Measurements from ENCODE around the gene RASD2.

DNA sequence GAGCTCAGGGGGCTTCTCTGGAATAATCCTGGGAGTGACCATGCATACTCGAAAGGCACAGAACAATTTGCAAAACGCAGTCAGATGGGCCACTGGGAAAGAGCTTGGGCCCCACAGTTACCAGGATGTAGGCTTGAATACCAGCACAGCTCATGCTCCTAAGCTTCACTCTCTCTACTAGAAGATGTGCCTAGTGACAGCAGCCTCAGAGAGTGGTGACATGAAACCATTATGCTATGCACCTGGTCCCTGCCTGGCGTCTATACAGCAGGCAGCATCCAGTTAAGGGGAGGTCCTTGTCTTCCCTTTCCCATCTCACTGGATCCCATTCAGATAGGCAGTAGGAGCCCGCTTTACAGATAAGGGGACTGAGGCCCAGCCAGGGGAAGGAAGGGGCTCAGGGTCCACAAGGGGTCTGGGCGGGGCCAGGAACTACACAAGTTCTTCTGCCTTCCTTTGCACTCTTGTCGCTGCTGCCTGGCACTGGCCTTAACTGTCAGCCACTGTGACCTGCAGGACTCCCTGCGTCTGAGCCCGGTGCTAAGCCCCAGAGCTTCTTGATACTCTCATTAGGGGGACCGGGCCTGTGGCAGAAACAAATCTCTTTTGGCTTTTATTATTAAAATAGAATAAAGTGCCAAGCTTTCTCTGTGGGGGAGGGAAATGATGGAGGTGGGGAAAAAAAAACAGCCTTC is 21.2 kb upstream of the RASD2 start:
- TF ChIP-seq, protein P1, sequence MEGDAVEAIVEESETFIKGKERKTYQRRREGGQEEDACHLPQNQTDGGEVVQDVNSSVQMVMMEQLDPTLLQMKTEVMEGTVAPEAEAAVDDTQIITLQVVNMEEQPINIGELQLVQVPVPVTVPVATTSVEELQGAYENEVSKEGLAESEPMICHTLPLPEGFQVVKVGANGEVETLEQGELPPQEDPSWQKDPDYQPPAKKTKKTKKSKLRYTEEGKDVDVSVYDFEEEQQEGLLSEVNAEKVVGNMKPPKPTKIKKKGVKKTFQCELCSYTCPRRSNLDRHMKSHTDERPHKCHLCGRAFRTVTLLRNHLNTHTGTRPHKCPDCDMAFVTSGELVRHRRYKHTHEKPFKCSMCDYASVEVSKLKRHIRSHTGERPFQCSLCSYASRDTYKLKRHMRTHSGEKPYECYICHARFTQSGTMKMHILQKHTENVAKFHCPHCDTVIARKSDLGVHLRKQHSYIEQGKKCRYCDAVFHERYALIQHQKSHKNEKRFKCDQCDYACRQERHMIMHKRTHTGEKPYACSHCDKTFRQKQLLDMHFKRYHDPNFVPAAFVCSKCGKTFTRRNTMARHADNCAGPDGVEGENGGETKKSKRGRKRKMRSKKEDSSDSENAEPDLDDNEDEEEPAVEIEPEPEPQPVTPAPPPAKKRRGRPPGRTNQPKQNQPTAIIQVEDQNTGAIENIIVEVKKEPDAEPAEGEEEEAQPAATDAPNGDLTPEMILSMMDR (IDR thresholded peaks at IDR 0.05) = no peak
- TF ChIP-seq POLR2AphosphoS5 (IDR thresholded peaks at IDR 0.05) = no peak
- TF ChIP-seq EP300 (IDR thresholded peaks at IDR 0.05) = no peak
